Stimulated activated naive CD8-positive, alpha-beta T cell treated with anti-CD3 and anti-CD28 coated beads, Interleukin-15, amount 100 ng/mL, for 72 hours (primary cell): ENCODE data around the gene MYL10.
"Not testable (repeated sequence)": the region's sequence is repeated elsewhere in the genome, so short reads cannot be mapped to it uniquely, and the experiment has no call there.

ENCODE experiments used
- ATAC-seq: fragments of 150-1000 bp; cut with Tn5 transposase; 2 replicates; pipeline ENCODE4 v1.10.0; 2021; ENCODE audit warnings: mild to moderate bottlenecking, moderate library complexity
- DNase-seq, 2 donors: peaks; one replicate each; pipeline ENCODE4 v3.0.0; 2021 to 2022
- H3K27ac Mint-ChIP-seq, 2 donors: one replicate each; pipeline ENCODE4 v1.8.0; 2022; ENCODE audit warnings: mild to moderate bottlenecking in 2 of 2, mixed read lengths in 2 of 2, moderate library complexity in 2 of 2
- H3K27me3 Mint-ChIP-seq: one replicate; pipeline ENCODE4 v1.8.0; 2022; ENCODE audit warnings: mixed read lengths
- H3K4me1 Mint-ChIP-seq: one replicate; pipeline ENCODE4 v1.8.0; 2022; ENCODE audit warnings: mild to moderate bottlenecking, mixed read lengths
- H3K4me3 Mint-ChIP-seq, 2 donors: one replicate each; pipeline ENCODE4 v1.8.0; 2022; ENCODE audit warnings: mild to moderate bottlenecking in 2 of 2, mixed read lengths in 2 of 2, moderate library complexity in 1 of 2
- H3K9me3 Mint-ChIP-seq, 2 donors: one replicate each; pipeline ENCODE4 v1.8.0; 2022; ENCODE audit warnings: mixed read lengths in 2 of 2

Gene MYL10

DNA sequence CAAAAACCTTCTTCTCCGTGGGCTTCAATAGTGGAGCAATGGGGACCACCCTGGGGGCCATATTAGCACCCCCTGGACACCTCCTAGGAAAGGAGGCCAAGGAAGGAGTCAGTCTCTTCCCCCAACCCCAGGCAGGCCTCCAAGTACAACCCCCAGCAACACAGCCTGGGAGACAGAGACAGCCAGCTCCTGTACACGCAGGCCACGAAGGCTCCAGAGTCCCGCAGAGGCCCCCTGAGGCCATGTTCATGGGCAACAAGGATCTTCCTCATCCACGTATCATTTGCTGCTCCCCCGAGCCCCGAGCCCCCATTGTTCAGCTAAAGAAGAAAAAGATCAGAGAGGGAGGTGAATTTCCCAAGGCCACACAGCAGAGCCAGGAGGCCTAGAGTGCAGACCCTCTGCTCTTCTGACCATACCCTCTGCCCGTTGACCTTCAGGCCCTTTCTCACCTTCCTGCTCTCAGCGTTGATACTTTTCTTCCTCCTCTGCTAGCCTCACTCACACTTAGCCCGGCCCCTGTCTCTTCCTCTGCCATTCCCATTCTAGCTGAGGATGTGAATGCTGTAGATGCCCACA lies 35.9 kb upstream of the MYL10 start:
- H3K27ac Mint-ChIP-seq, result peak overlapping the region in 1 of 2 donors; percentile 13
- peaks cover 6% of the 10 kb centered on the region for H3K27me3 Mint-ChIP-seq
- DNase-seq, result no peak
- H3K4me3 Mint-ChIP-seq, result no peak overlapping the region
- ATAC-seq, result no peak
- H3K4me1 Mint-ChIP-seq, result no peaks in the 10 kb centered on the region
- peaks cover 0 to 20% of the 10 kb centered on the region in 2 donors for H3K9me3 Mint-ChIP-seq

DNA sequence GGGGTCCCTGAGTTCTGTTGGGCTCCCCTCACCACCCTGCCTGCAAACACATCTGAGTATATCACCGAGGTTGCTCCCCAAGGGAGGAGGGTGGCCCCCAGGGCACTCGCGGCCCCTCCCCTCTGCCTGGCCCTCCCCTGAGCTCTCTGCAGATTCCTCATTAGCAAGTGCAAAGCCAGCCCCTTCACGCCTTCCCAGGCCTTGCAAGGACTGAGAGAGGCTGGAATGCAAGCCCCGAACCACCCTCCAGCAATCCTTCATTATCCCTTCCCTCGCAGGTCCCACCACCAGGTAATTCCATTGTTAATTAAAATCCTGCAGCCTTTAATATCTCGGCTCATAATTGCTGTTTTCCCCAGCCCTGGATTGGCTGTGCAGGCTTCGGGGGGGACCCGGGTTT lies 35.3 kb upstream of the MYL10 start:
- Mint-ChIP-seq H3K27ac (peak overlapping the region in 1 of 2 donors; percentile 13), H3K27me3 (peaks cover 6% of the 10 kb centered on the region), H3K9me3 (peaks cover 0 to 20% of the 10 kb centered on the region in 2 donors), H3K4me1 (no peaks in the 10 kb centered on the region), H3K4me3 (no peak overlapping the region)
- DNase-seq (no peak), ATAC-seq (no peak)

DNA sequence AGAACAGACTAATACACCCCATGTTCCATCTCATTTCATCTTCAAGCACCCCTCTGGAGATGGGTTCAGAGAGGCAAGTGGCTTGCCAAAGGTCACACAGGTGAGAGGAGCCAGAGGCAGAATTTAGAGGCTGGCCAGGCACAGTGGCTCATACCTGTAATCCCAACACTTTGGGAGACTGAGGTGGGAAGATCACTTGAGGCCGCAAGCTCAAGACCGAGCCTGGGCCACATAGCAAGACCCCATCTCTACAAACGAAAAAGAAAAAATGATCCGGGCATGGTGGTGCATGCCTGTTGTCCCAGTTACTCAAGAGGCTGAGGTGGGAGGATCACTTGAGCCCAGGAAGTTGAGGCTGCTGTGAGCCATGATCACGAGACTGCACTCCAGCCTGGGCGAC lies 34.7 kb upstream of the MYL10 start:
- DNase-seq (no peak), ATAC-seq (no peak)
- H3K4me3 Mint-ChIP-seq, result no peak overlapping the region
- no peak overlapping the region for H3K27ac Mint-ChIP-seq
- H3K9me3 Mint-ChIP-seq, result peaks cover 0 to 18% of the 10 kb centered on the region in 2 donors
- H3K27me3 Mint-ChIP-seq, result peaks cover 6% of the 10 kb centered on the region
- H3K4me1 Mint-ChIP-seq, result no peaks in the 10 kb centered on the region

DNA sequence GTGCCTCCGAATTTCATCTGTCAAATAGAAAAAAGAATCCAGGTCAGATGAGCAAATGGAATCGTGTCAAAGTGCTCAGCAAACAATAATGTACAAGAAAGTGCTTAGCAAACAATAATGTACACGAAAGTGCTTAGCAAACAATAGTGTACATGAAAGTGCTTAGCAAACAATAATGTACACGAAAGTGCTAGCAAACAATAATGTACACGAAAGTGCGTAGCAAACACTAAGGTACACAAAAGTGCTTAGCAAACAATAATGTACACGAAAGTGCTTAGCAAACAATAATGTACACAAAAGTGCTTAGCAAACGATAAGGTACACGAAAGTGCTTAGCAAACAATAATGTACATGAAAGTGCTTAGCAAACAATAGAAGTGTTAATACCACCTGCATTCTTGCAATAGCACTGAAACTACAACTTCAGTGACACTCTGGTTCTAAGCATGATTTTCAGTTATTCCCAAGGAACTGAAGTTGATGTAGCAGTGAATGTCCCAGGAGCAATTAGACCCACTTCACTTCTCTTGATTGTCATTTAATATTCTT lies 33.4 kb upstream of the MYL10 start:
- Mint-ChIP-seq H3K4me3 (no peak overlapping the region), H3K9me3 (peaks cover 0 to 12% of the 10 kb centered on the region in 2 donors), H3K27ac (no peak overlapping the region), H3K4me1 (no peaks in the 10 kb centered on the region), H3K27me3 (peaks cover 6% of the 10 kb centered on the region)
- ATAC-seq (no peak), DNase-seq (no peak)

DNA sequence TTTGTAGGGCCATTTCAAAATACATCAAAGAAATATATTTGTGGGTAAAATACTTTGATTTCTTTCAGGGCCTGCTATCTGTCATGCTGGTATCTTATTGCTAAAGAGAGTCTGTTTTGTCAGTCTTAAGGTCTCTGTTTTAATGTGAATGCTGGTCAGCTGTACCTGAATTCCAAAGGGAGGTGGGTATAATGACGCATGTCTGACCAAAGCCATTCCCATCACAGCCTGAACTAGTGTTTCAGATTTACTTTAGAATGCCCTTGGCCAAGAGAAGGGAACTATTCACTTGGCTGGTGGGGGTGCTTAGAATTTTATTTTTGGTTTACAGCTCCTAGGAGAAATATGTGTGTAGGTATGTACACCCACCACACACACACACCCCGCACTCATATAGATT lies 30.6 kb upstream of the MYL10 start:
- DNase-seq (no peak), ATAC-seq (no peak)
- Mint-ChIP-seq H3K4me1 (no peaks in the 10 kb centered on the region), H3K27ac (no peak overlapping the region), H3K27me3 (peaks cover 21% of the 10 kb centered on the region), H3K9me3 (peaks cover 0 to 12% of the 10 kb centered on the region in 2 donors), H3K4me3 (no peak overlapping the region)

DNA sequence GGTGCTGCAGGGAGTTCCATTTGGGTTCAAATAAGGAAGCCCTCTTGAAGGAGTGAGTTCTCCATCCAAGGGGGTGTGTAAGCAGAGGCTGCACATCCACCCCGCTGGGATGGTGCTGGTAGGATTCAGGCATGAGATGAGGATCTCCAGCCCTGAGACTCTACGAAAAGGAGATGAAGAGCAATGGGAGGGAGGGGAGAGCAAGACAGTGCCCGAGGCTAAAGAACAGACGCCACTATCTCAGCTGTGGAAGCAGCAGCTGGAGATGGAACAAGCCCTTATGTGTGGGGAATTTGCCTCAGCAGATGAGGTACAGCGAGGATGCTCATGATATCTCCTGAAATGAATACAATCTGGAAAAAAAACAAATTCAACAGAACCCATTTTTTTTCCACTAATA lies 28.1 kb upstream of the MYL10 start:
- ATAC-seq (no peak), DNase-seq (no peak)
- peaks cover 36% of the 10 kb centered on the region for H3K27me3 Mint-ChIP-seq
- H3K27ac Mint-ChIP-seq, result no peak overlapping the region
- no peaks in the 10 kb centered on the region for H3K4me1 Mint-ChIP-seq
- no peak overlapping the region for H3K4me3 Mint-ChIP-seq
- no peaks in the 10 kb centered on the region for H3K9me3 Mint-ChIP-seq

DNA sequence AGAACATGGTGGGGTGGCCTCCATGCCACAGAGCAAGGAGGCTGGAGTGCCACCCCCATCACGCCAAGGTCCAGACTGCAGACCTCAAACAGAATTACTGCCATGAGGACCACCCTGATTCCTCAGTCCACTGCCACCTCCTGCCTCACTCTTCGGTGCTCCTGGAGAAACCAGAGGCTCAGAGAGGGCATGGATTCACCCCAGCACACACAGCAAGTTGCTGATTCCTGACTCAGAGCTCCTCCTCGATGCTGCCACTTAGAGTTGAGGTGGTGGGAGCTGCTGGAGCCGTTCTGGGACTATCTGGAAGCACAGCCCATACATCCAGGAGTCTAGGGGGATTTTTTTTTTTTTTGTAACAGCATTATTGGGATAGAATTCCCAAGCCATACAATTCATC lies 22.0 kb upstream of the MYL10 start:
- H3K27ac Mint-ChIP-seq, result no peak overlapping the region
- peaks cover 50% of the 10 kb centered on the region for H3K27me3 Mint-ChIP-seq
- H3K9me3 Mint-ChIP-seq, result no peaks in the 10 kb centered on the region
- no peak for ATAC-seq
- H3K4me3 Mint-ChIP-seq, result no peak overlapping the region
- DNase-seq, result no peak
- no peaks in the 10 kb centered on the region for H3K4me1 Mint-ChIP-seq

DNA sequence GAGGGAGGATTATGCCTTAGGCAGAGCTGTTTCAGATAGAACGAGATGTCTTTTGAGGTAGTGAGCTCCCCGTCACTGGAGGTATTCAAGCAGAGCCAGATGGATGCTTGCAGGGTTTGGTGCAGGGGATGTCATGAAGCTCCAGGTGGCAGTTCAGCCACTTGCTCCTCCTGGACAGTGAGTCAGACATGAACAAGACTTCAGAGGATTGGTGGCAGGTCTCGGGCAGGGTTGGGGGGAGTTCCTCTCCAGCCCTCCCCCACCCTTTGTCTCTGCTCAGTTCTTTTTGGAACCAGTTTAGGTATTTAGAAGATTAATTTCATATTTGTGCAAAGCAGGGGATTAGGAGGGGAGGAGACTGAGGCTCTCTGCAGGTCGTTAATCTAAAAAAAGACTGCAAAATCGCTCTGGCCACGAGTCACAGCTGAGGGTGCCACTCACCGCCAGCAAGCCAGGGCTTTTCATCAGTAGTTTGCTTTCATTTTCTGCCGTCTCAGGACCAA lies 21.5 kb upstream of the MYL10 start:
- no peak for DNase-seq
- H3K27me3 Mint-ChIP-seq, result peaks cover 48% of the 10 kb centered on the region
- ATAC-seq, result no peak
- H3K9me3 Mint-ChIP-seq, result no peaks in the 10 kb centered on the region
- H3K4me3 Mint-ChIP-seq, result no peak overlapping the region
- no peak overlapping the region for H3K27ac Mint-ChIP-seq
- H3K4me1 Mint-ChIP-seq, result no peaks in the 10 kb centered on the region

DNA sequence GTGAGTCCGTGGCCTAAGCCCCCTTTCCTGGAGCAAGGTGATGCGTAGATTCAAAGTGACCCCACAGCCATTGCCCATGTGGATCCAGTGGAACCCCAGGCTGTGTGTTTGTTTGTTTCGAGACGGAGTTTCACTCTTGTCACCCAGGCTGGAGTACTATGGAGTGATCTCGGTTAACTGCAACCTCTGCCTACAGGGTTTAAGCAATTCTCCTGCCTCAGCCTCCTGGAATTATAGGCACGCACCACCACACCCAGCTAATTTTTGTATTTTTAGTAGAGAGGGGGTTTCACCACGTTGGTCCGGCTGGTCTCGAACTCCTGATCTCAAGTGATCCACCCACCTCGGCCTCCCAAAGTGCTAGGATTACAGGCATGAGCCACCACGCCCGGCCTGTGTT lies 18.8 kb upstream of the MYL10 start:
- not testable (repeated sequence) for H3K27ac Mint-ChIP-seq, ATAC-seq, H3K4me3 Mint-ChIP-seq, H3K4me1 Mint-ChIP-seq, H3K9me3 Mint-ChIP-seq, DNase-seq
- peaks cover 39% of the 10 kb centered on the region for H3K27me3 Mint-ChIP-seq

DNA sequence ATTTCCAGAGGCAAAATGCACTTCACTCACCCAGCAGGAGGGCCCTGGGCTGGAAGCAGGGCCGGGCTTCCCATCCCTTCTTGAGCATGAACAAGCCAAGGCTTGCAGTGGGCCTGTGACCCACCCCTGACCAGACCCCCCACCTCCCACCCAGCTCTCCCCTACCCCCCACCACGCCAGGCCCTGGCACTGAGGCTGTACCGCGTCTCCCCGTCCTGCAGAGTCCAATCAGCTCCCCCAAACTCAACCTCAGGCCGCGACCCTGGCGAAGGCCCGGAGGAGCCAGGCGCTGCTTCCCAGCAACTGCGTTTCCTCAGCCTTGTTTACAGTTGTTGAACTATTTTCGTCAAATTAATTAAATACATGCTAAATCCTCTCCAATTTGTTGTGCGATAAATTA lies 16.9 kb upstream of the MYL10 start:
- H3K27ac Mint-ChIP-seq, result peak overlapping the region in 1 of 2 donors; percentile 44
- peaks cover 20% of the 10 kb centered on the region for H3K27me3 Mint-ChIP-seq
- H3K4me3 Mint-ChIP-seq, result no peak overlapping the region
- ATAC-seq, result no peak
- no peak for DNase-seq
- no peaks in the 10 kb centered on the region for H3K9me3 Mint-ChIP-seq
- no peaks in the 10 kb centered on the region for H3K4me1 Mint-ChIP-seq

DNA sequence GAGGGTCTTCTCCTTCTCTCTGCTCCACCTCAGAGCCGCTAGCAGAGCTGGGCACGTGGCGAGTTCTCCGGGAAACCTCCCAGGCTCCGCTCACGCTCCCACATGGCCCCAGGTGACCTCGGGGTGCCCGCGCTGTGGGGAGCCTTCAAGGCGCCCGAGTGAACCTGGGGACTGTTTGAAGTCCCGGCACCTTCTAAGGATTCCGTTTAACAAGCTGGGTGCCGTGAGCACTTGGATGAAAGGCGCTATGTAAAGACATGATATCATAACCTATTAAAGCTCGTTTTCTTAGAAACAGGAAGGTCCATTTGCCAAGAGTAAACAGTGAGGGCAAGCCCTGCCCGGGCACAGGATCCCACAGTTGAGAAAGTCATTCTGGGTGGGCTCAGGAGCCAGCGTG lies 15.8 kb upstream of the MYL10 start:
- Mint-ChIP-seq H3K9me3 (no peaks in the 10 kb centered on the region), H3K4me3 (no peak overlapping the region), H3K27ac (peak overlapping the region in 1 of 2 donors; percentile 89), H3K27me3 (peaks cover 9% of the 10 kb centered on the region), H3K4me1 (no peaks in the 10 kb centered on the region)
- ATAC-seq, result no peak
- no peak for DNase-seq

DNA sequence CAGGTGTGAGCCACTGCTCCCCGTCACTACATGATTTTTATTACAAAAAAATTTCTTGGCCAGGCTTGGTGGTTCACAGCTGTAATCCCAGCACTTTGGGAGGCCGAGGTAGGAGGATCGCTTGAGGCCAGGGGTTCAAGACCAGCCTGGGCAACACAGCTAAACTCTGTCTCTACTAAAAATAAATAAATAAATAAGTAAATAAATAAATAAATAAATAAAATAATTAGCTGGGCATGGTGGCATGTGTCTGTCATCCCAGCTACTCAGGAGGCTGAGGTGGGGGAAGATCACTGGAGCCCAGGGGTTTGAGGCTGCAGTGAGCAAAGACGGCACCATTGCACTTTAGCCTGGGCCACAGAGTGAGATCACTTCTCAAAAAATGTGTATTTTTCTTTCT lies 10.0 kb upstream of the MYL10 start:
- not testable (repeated sequence) for H3K27me3 Mint-ChIP-seq, H3K9me3 Mint-ChIP-seq, H3K4me1 Mint-ChIP-seq, H3K27ac Mint-ChIP-seq, H3K4me3 Mint-ChIP-seq, DNase-seq, ATAC-seq

DNA sequence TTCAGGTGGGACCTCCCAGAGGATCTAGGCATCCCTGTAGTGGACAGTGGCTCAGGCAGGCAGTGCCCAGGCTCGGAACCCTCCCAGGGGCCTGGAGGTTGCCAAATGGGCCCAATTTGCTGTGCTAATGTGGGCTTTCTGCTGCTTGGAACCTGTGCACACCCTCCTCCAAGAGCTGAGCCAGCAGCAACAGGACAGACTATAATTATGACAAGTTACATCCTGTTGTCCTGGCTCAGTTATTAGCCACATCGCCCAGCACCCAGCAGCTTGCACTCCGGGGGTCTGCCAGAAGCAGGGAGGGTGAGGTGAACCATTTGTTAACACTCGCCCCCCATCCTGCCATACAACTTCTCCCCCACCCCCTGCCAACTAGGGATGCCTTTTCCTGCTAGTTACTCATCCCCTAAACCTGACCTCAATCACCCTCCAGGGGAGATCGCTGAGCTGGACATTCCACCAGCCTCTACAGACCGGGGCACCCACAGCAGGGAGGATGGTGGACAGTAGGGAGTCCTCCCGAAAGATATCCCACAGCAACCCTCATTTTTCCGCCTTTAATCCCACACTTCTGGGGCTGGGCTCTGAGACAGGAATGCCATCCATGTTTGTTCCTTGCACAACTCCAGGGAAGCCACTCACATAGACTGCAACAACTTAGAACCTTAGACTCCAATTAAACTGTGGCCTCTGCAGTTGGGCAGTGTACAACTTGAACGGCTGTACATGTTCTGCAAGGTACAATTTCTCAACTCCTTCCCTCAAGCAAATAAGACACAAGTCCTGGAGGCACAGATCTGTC lies 7.9 kb upstream of the MYL10 start:
- H3K4me3 Mint-ChIP-seq, result no peak overlapping the region
- peaks cover 0 to 5% of the 10 kb centered on the region in 2 donors for H3K9me3 Mint-ChIP-seq
- H3K27ac Mint-ChIP-seq, result no peak overlapping the region
- no peak for ATAC-seq
- H3K4me1 Mint-ChIP-seq, result no peaks in the 10 kb centered on the region
- no peaks in the 10 kb centered on the region for H3K27me3 Mint-ChIP-seq
- DNase-seq, result no peak

DNA sequence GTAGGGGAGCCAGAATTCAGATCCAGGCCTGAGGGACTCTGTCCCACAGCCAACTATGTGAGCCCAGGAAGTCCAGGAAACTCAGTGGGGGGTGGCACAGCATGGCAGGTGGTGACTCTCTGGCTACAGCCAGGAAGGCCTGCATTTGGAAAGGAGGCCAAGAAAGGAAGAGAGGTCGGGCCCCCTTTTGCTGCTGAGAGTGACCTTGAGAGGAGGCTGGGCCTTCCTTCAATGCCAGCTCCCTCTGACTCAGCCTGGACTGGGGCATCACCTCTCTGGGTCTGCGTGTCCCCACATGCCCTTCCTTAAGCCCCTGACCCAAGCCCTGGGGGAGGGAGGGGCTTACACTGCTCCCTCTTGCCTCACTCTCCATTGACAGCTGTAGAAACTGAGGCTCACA lies 6.4 kb upstream of the MYL10 start:
- Mint-ChIP-seq H3K4me3 (no peak overlapping the region), H3K27ac (no peak overlapping the region), H3K27me3 (no peaks in the 10 kb centered on the region), H3K4me1 (no peaks in the 10 kb centered on the region), H3K9me3 (peaks cover 0 to 5% of the 10 kb centered on the region in 2 donors)
- DNase-seq, result no peak
- no peak for ATAC-seq

DNA sequence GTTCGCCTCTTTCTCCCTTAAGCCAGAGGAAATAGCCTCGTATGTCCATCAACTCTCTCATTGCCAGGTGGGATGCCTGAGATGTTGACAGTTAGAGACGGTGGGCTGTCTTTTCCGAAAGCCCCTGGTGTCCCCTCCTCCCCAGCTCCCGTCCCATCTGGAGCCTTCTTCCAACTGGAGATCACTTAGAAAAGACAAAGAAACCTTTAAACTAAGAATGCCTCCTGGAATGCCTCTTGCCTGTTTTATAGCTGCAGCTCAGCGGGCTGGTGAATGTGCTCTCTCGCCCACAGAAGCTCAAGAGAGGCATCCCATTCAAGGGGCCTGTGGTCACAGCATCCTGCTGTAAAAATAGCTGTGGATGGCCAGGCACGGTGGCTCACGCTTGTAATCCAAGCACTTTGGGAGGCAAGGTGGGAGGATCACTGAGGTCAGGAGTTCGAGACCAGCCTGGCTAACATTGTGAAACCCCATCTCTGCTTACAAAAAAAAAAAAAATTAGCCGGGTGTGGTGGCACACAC lies 5.2 kb upstream of the MYL10 start:
- H3K4me1 Mint-ChIP-seq, result no peaks in the 10 kb centered on the region
- H3K4me3 Mint-ChIP-seq, result no peak overlapping the region
- peaks cover 0 to 5% of the 10 kb centered on the region in 2 donors for H3K9me3 Mint-ChIP-seq
- ATAC-seq (no peak), DNase-seq (no peak)
- H3K27me3 Mint-ChIP-seq, result no peaks in the 10 kb centered on the region
- H3K27ac Mint-ChIP-seq, result no peak overlapping the region

DNA sequence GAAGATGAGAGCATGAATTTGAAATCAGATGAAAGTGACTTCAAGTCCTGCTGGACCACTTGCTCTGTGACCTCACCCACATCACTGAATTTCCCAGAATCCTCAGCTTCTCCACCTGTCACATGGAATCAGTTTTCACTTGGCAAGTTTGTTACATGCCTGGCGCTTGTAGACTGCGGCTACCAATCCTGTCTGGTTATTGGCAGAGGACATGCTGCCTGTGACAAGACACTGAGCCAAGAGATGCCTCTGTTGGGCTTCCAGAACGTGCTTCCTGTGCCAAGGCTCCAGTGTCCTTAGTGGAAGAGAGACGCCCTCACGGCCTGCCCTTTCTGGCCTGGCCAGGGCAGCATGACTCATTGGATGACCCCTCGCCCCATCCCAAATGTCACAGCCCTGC lies 4.4 kb upstream of the MYL10 start:
- no peak overlapping the region for H3K27ac Mint-ChIP-seq
- no peak for DNase-seq

More for the DNA sequence above, 4.4 kb upstream of the MYL10 start:
- Mint-ChIP-seq H3K4me3 (no peak overlapping the region), H3K4me1 (no peaks in the 10 kb centered on the region), H3K27me3 (no peaks in the 10 kb centered on the region), H3K9me3 (peaks cover 0 to 5% of the 10 kb centered on the region in 2 donors)
- ATAC-seq, result no peak
